ENCODE data around the gene ACSF3. TPM values are rescaled to one million over a fixed set of nuclear protein-coding genes. Genes with fewer than 3 reads are reported as not detected.

The ACSF3 gene
- total RNA-seq, 2 experiments from 2014 or later, result 112 to 143 TPM

GRCh38 chr16:89098767-89099430 is 5.2 kb downstream of the ACSF3 start:
- Histone ChIP-seq H3K4me2 (ENCODE audit: low read length) (peak overlapping the region; percentile 95), H3K36me3 (ENCODE audit: insufficient read depth, low read length) (peaks cover 78% of the 10 kb centered on the region)
- intact Hi-C loops (cut with micrococcal nuclease; ENCODE audit: unreplicated experiment), result loop anchor here (1.0 to 10.0 kb wide), 8 partner anchors 16 to 284 kb away; partner anchors contain the start of gene APRT

GRCh38 chr16:89099905-89100304 is 6.3 kb downstream of the ACSF3 start:
- ChIA-PET CTCF (ENCODE audit: unreplicated experiment) (interaction anchor here (1.5 kb wide), 1 partner anchor 132 kb away, joined by 4 read pairs; no protein-coding TSS in a partner anchor), POLR2A (interaction anchor here (1.4 to 1.5 kb wide), 2 partner anchors 16 to 35 kb away, joined by 4 to 5 read pairs; no protein-coding TSS in a partner anchor)
- TF ChIP-seq CTCF (conservative IDR thresholded peaks at IDR 0.05; ENCODE audit: low read length) (no peak), EZH2phosphoT487 (IDR thresholded peaks at IDR 0.05; ENCODE audit: borderline replicate concordance, low read depth, low read length) (no peak)
- H3K4me2 ChIP-seq (ENCODE audit: low read length), result peak overlapping the region; percentile 95
- H3K79me2 ChIP-seq (ENCODE audit: insufficient read depth, low read depth, low read length), result peaks cover 69% of the 10 kb centered on the region
- H3K36me3 ChIP-seq (ENCODE audit: insufficient read depth, low read length), result peaks cover 80% of the 10 kb centered on the region
- BruUV-seq (replicated peaks), result no TSS peak
- H4K20me1 ChIP-seq (ENCODE audit: insufficient read depth, low read length), result no peaks in the 10 kb centered on the region
- DNase-seq (ENCODE audit: low spot score), result peak; percentile 28
- H3K27ac ChIP-seq (ENCODE audit: low read depth, low read length, poor library complexity, severe bottlenecking), result peak overlapping the region; percentile 98
- intact Hi-C loops (cut with micrococcal nuclease; ENCODE audit: unreplicated experiment), result loop anchor here (2.0 to 10.0 kb wide), 4 partner anchors 67 to 285 kb away; partner anchors contain the start of gene APRT
- H3K4me3 ChIP-seq (ENCODE audit: low read depth, low read length, poor library complexity, severe bottlenecking), result peak overlapping the region; percentile 99
- H3K9me3 ChIP-seq (ENCODE audit: low read length), result no peaks in the 10 kb centered on the region
- H3K4me1 ChIP-seq (ENCODE audit: insufficient read depth, low read length, poor library complexity, severe bottlenecking), result peaks cover 53% of the 10 kb centered on the region
- no peak overlapping the region for H2AFZ ChIP-seq (ENCODE audit: low read length)
- no peaks in the 10 kb centered on the region for H3K9me2 ChIP-seq (ENCODE audit: insufficient read depth, low read length)

More at GRCh38 chr16:89098767-89099430, 5.2 kb downstream of the ACSF3 start:
- Histone ChIP-seq H3K9me3 (ENCODE audit: low read length) (no peaks in the 10 kb centered on the region), H3K9me2 (ENCODE audit: insufficient read depth, low read length) (no peaks in the 10 kb centered on the region), H3K27ac (ENCODE audit: low read depth, low read length, poor library complexity, severe bottlenecking) (peak overlapping the region; percentile 98), H3K4me1 (ENCODE audit: insufficient read depth, low read length, poor library complexity, severe bottlenecking) (peaks cover 53% of the 10 kb centered on the region), H4K20me1 (ENCODE audit: insufficient read depth, low read length) (no peaks in the 10 kb centered on the region), H2AFZ (ENCODE audit: low read length) (no peak overlapping the region), H3K79me2 (ENCODE audit: insufficient read depth, low read depth, low read length) (peaks cover 79% of the 10 kb centered on the region), H3K4me3 (ENCODE audit: low read depth, low read length, poor library complexity, severe bottlenecking) (peak overlapping the region; percentile 99)
- BruUV-seq (replicated peaks), result TSS peak; percentile 29
- CTCF ChIA-PET (ENCODE audit: unreplicated experiment), result interaction anchor here (0.6 to 1.5 kb wide), 3 partner anchors 36 to 131 kb away, joined by 3 to 4 read pairs (median 3); no protein-coding TSS in a partner anchor
- POLR2A ChIA-PET, result interaction anchor here (1.3 to 1.4 kb wide), 3 partner anchors 34 to 306 kb away, joined by 4 to 5 read pairs (median 4); no protein-coding TSS in a partner anchor
- TF ChIP-seq EZH2phosphoT487 (IDR thresholded peaks at IDR 0.05; ENCODE audit: borderline replicate concordance, low read depth, low read length) (no peak), CTCF (conservative IDR thresholded peaks at IDR 0.05; ENCODE audit: low read length) (no peak)
- no peak for DNase-seq (ENCODE audit: low spot score)
